ENCODE data around the gene EPHA6. TPM values are rescaled to one million over a fixed set of nuclear protein-coding genes. Genes with fewer than 3 reads are reported as not detected.

The EPHA6 gene
- total and polyA plus RNA-seq, 2 donors (not counting 1 experiment from before 2014, with no cell fraction given) = not detected

- H3K4me1 ChIP-seq (ENCODE audit: control insufficient read depth in 2 of 2, insufficient read depth in 2 of 2, low read length in 2 of 2) = no peaks in the 10 kb centered on the region
- H3K9me3 ChIP-seq (ENCODE audit: control extremely low read depth in 1 of 3, control insufficient read depth in 2 of 3, insufficient read depth in 1 of 3, low read length in 2 of 3) = no peaks in the 10 kb centered on the region
- no peak overlapping the region for H2AFZ ChIP-seq (ENCODE audit: insufficient read depth, low read depth, low read length, poor library complexity, severe bottlenecking)
- intact Hi-C loops (cut with micrococcal nuclease) = no loop called here
- TF ChIP-seq, protein P1, sequence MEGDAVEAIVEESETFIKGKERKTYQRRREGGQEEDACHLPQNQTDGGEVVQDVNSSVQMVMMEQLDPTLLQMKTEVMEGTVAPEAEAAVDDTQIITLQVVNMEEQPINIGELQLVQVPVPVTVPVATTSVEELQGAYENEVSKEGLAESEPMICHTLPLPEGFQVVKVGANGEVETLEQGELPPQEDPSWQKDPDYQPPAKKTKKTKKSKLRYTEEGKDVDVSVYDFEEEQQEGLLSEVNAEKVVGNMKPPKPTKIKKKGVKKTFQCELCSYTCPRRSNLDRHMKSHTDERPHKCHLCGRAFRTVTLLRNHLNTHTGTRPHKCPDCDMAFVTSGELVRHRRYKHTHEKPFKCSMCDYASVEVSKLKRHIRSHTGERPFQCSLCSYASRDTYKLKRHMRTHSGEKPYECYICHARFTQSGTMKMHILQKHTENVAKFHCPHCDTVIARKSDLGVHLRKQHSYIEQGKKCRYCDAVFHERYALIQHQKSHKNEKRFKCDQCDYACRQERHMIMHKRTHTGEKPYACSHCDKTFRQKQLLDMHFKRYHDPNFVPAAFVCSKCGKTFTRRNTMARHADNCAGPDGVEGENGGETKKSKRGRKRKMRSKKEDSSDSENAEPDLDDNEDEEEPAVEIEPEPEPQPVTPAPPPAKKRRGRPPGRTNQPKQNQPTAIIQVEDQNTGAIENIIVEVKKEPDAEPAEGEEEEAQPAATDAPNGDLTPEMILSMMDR (IDR thresholded peaks at IDR 0.05) = no peak
- no peak for TF ChIP-seq EZH2 (IDR thresholded peaks at IDR 0.05; ENCODE audit: borderline replicate concordance, insufficient read depth, low read depth, low read length, poor library complexity, severe bottlenecking)
- H4K20me1 ChIP-seq (ENCODE audit: control insufficient read depth, insufficient read depth, low read length, poor library complexity, severe bottlenecking) = no peaks in the 10 kb centered on the region
- Mint-ChIP-seq H3K27ac (no peak overlapping the region), H3K4me3 (no peak overlapping the region), H3K9me3 (ENCODE audit: insufficient read depth) (peaks cover 2% of the 10 kb centered on the region), H3K4me1 (no peaks in the 10 kb centered on the region), H3K27me3 (no peaks in the 10 kb centered on the region)
- ChIA-PET POLR2A (no interaction called here), CTCF (no interaction called here)
- no peaks in the 10 kb centered on the region for H3K27me3 ChIP-seq (replicated peaks in 1 of 4; ENCODE audit: control extremely low read depth in 1 of 4, control insufficient read depth in 3 of 4, insufficient read depth in 4 of 4, low read length in 3 of 4)
- no peak overlapping the region for H3K27ac ChIP-seq (ENCODE audit: low read length in 2 of 2)
- WGBS (ENCODE audit: insufficient coverage) = 86% methylated on average over 1 of the region's 4 CpGs
- no peaks in the 10 kb centered on the region for H3K79me2 ChIP-seq (ENCODE audit: control insufficient read depth, insufficient read depth, low read length)
- no peak overlapping the region for H3K4me2 ChIP-seq (replicated peaks; ENCODE audit: low read depth, low read length, poor library complexity, severe bottlenecking)
- H3K4me3 ChIP-seq (ENCODE audit: control extremely low read depth in 1 of 5, extremely low read depth in 1 of 5, insufficient read depth in 1 of 5, low read depth in 2 of 5, low read length in 4 of 5) = no peak overlapping the region
- no peak overlapping the region for H3K9ac ChIP-seq (ENCODE audit: low read length)
- no peak for ATAC-seq (ENCODE audit: low read depth)
- no peak for DNase-seq
- no peaks in the 10 kb centered on the region for H3K36me3 ChIP-seq (replicated peaks in 1 of 2; ENCODE audit: control extremely low read depth in 1 of 2, control insufficient read depth in 1 of 2, extremely low read depth in 1 of 2, insufficient read depth in 2 of 2, low read length in 1 of 2)
Observed at GRCh38 chr3:96959901-96960641, 145.7 kb downstream of the EPHA6 start.

- H3K4me3 Mint-ChIP-seq = no peak overlapping the region
- CTCF ChIA-PET = no interaction called here
- H3K9me3 Mint-ChIP-seq (ENCODE audit: insufficient read depth) = peaks cover 2% of the 10 kb centered on the region
Observed at GRCh38 chr3:96960661-96961330, 146.4 kb downstream of the EPHA6 start.

More at GRCh38 chr3:96960661-96961330, 146.4 kb downstream of the EPHA6 start:
- Histone ChIP-seq H3K79me2 (ENCODE audit: control insufficient read depth, insufficient read depth, low read length) (no peaks in the 10 kb centered on the region), H3K36me3 (replicated peaks in 1 of 2; ENCODE audit: control extremely low read depth in 1 of 2, control insufficient read depth in 1 of 2, extremely low read depth in 1 of 2, insufficient read depth in 2 of 2, low read length in 1 of 2) (no peaks in the 10 kb centered on the region), H3K4me3 (ENCODE audit: control extremely low read depth in 1 of 5, extremely low read depth in 1 of 5, insufficient read depth in 1 of 5, low read depth in 2 of 5, low read length in 4 of 5) (no peak overlapping the region), H3K27me3 (replicated peaks in 1 of 4; ENCODE audit: control extremely low read depth in 1 of 4, control insufficient read depth in 3 of 4, insufficient read depth in 4 of 4, low read length in 3 of 4) (no peaks in the 10 kb centered on the region), H4K20me1 (ENCODE audit: control insufficient read depth, insufficient read depth, low read length, poor library complexity, severe bottlenecking) (no peaks in the 10 kb centered on the region), H3K9me3 (ENCODE audit: control extremely low read depth in 1 of 3, control insufficient read depth in 2 of 3, insufficient read depth in 1 of 3, low read length in 2 of 3) (no peaks in the 10 kb centered on the region), H3K4me1 (ENCODE audit: control insufficient read depth in 2 of 2, insufficient read depth in 2 of 2, low read length in 2 of 2) (no peaks in the 10 kb centered on the region), H2AFZ (ENCODE audit: insufficient read depth, low read depth, low read length, poor library complexity, severe bottlenecking) (no peak overlapping the region), H3K27ac (ENCODE audit: low read length in 2 of 2) (no peak overlapping the region), H3K4me2 (replicated peaks; ENCODE audit: low read depth, low read length, poor library complexity, severe bottlenecking) (no peak overlapping the region), H3K9ac (ENCODE audit: low read length) (no peak overlapping the region)
- no peak for TF ChIP-seq EZH2 (IDR thresholded peaks at IDR 0.05; ENCODE audit: borderline replicate concordance, insufficient read depth, low read depth, low read length, poor library complexity, severe bottlenecking)
- TF ChIP-seq, protein P1 (IDR thresholded peaks at IDR 0.05) = no peak
- POLR2A ChIA-PET = no interaction called here
- no peaks in the 10 kb centered on the region for H3K4me1 Mint-ChIP-seq
- ATAC-seq (ENCODE audit: low read depth) = no peak
- DNase-seq = no peak
- intact Hi-C loops (cut with micrococcal nuclease) = no loop called here
- WGBS (ENCODE audit: insufficient coverage) = no CpG with 5 or more reads among the region's 1 CpG
- H3K27me3 Mint-ChIP-seq = no peaks in the 10 kb centered on the region
- H3K27ac Mint-ChIP-seq = no peak overlapping the region

Measured in B cell (primary cell).